ENCODE results near the gene ABCC4. TPM values are rescaled to one million over a fixed set of nuclear protein-coding genes. Genes with fewer than 3 reads are reported as not detected.

ABCC4 gene
- total and polyA plus RNA-seq, 9 of the 15 experiments (the other 6 are each of a cell fraction or from before 2014, with no cell fraction given): 9.4 to 46.1 (median 25.4) TPM

DNA sequence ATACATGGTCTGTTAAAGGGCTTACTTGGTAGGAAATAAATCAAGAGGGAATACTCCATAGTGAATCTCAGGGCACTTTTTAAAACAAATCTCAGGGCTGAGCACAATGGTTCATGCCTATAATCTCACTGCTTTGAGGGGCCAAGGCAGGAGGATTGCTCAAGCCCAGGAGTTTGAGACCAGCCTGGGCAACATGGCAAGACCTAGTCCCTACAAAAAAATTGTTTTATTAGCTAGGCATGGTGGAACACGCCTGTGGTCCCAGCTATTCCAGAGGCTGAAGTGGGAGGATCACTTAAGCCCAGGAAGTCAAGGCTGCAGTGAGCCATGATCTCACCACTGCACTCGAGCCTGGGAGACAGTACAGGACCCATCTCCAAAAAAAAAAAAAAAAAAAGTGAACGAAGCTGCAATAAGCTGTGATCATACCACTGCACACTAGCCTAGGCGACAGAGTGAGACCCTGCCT, 25.2 kb downstream of the ABCC4 start:
- WGBS (ENCODE audit: insufficient coverage, low coverage, missing lambda C conversion rate): 40% methylated on average over 1 of the region's 4 CpGs
- DNase-seq (ENCODE audit: extremely low read depth in 1 of 4, low spot score in 3 of 4) (no peak), ATAC-seq (no peak), FAIRE-seq (no peak)
- peaks cover 11% of the 10 kb centered on the region; the same call in 2 of the 3 replicates for H3K36me3 ChIP-seq (ENCODE audit: control insufficient read depth, insufficient read depth, low read length)
- ChIA-PET POLR2A (interaction anchor here (0.6 to 1.2 kb wide), 3 partner anchors 13 to 87 kb away, joined by 3 to 4 read pairs (median 3); no protein-coding TSS in a partner anchor), CTCF (ENCODE audit: low intra/inter-chr PET ratio) (no interaction called here)
- BruUV-seq (replicated peaks): no TSS peak
- H4K20me1 ChIP-seq (replicated peaks; ENCODE audit: control insufficient read depth, insufficient read depth, low read length): no peaks in the 10 kb centered on the region
- H3K27ac ChIP-seq (ENCODE audit: extremely low read depth, low read depth, low read length): no peak overlapping the region
- no peak overlapping the region for H3K9ac ChIP-seq (ENCODE audit: insufficient read depth in 1 of 2, low read depth in 2 of 2, low read length in 2 of 2)
- intact Hi-C loops (cut with micrococcal nuclease): loop anchor here (2.0 to 10.0 kb wide), 2 partner anchors 101 to 199 kb away; no protein-coding TSS in a partner anchor
- H3K4me2 ChIP-seq (ENCODE audit: insufficient read depth, low read length): no peak overlapping the region
- H3K4me3 ChIP-seq: no peak overlapping the region
- peaks cover 84% of the 10 kb centered on the region for H3K79me2 ChIP-seq (ENCODE audit: control insufficient read depth, insufficient read depth, low read length)
- H3K4me1 ChIP-seq (replicated peaks in 1 of 2; ENCODE audit: control insufficient read depth in 2 of 2, insufficient read depth in 2 of 2, low read length in 2 of 2): peaks cover 34 to 50% of the 10 kb centered on the region in 2 experiments; a peak in 4 of 5 replicates
- in situ Hi-C loops (cut with MboI): no loop called here
- no peaks in the 10 kb centered on the region for H3K9me1 ChIP-seq (ENCODE audit: control insufficient read depth, insufficient read depth, low read length)
- no peak overlapping the region for H2AFZ ChIP-seq (ENCODE audit: low read depth, low read length)
- no peaks in the 10 kb centered on the region for H3K27me3 ChIP-seq (ENCODE audit: control insufficient read depth in 2 of 2, insufficient read depth in 2 of 2, low read length in 2 of 2)
- no peaks in the 10 kb centered on the region; the same call in 1 of the 2 replicates for H3K9me3 ChIP-seq (replicated peaks; ENCODE audit: control insufficient read depth, insufficient read depth, low read depth, low read length)
- TF ChIP-seq, protein P1, sequence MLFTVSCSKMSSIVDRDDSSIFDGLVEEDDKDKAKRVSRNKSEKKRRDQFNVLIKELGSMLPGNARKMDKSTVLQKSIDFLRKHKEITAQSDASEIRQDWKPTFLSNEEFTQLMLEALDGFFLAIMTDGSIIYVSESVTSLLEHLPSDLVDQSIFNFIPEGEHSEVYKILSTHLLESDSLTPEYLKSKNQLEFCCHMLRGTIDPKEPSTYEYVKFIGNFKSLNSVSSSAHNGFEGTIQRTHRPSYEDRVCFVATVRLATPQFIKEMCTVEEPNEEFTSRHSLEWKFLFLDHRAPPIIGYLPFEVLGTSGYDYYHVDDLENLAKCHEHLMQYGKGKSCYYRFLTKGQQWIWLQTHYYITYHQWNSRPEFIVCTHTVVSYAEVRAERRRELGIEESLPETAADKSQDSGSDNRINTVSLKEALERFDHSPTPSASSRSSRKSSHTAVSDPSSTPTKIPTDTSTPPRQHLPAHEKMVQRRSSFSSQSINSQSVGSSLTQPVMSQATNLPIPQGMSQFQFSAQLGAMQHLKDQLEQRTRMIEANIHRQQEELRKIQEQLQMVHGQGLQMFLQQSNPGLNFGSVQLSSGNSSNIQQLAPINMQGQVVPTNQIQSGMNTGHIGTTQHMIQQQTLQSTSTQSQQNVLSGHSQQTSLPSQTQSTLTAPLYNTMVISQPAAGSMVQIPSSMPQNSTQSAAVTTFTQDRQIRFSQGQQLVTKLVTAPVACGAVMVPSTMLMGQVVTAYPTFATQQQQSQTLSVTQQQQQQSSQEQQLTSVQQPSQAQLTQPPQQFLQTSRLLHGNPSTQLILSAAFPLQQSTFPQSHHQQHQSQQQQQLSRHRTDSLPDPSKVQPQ (CRISPR knock-in tag; IDR thresholded peaks at IDR 0.05; ENCODE audit: borderline replicate concordance): no peak
- TF ChIP-seq RAD21 (CRISPR knock-in tag; conservative IDR thresholded peaks at IDR 0.05 in 1 of 2, IDR thresholded peaks at IDR 0.05 in 1 of 2) (no peak), CCNT2 (IDR thresholded peaks at IDR 0.05; ENCODE audit: borderline replicate concordance, extremely low read depth, insufficient read length, low read depth, low read length) (no peak), ZNF589 (CRISPR knock-in tag; IDR thresholded peaks at IDR 0.05; ENCODE audit: low read depth) (no peak), ZNF445 (CRISPR knock-in tag; IDR thresholded peaks at IDR 0.05; ENCODE audit: low read depth) (no peak), ZNF384 (IDR thresholded peaks at IDR 0.05; ENCODE audit: low read depth, low read length) (no peak), GATA2 (CRISPR knock-in tag; IDR thresholded peaks at IDR 0.05) (no peak), SMARCE1 (IDR thresholded peaks at IDR 0.05) (no peak), ZNF717 (CRISPR knock-in tag; IDR thresholded peaks at IDR 0.05) (no peak), ZHX1 (conservative IDR thresholded peaks at IDR 0.05; ENCODE audit: low read length) (no peak)
- TF ChIP-seq, protein P2, sequence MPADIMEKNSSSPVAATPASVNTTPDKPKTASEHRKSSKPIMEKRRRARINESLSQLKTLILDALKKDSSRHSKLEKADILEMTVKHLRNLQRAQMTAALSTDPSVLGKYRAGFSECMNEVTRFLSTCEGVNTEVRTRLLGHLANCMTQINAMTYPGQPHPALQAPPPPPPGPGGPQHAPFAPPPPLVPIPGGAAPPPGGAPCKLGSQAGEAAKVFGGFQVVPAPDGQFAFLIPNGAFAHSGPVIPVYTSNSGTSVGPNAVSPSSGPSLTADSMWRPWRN (IDR thresholded peaks at IDR 0.05; ENCODE audit: low read depth): no peak

Measured in K562 (cell line).